Mammary epithelial cell (primary cell): ENCODE data around the gene RELN.

Experiments used
- CTCF ChIP-seq, 2 donors: IDR thresholded peaks in 1 of 2; conservative IDR thresholded peaks in 1 of 2; 2 replicates each; pipeline ENCODE4 v1.5.1; 2011 to 2012; ENCODE audit warnings: inconsistent platforms in 2 of 2, low read length in 2 of 2, mild to moderate bottlenecking in 2 of 2, control low read depth in 1 of 2, low read depth in 1 of 2; ENCODE audit not compliant: insufficient read depth in 1 of 2; ENCODE audit errors: extremely low read depth in 1 of 2
- EZH2 ChIP-seq: IDR thresholded peaks from 2 replicates; pipeline ENCODE4 v1.6.1; 2012; ENCODE audit warnings: low read length, inconsistent platforms, borderline replicate concordance

- TF ChIP-seq CTCF (conservative IDR thresholded peaks at IDR 0.05 in 1 of 2, IDR thresholded peaks at IDR 0.05 in 1 of 2; ENCODE audit: extremely low read depth in 1 of 2, insufficient read depth in 1 of 2, low read depth in 1 of 2, low read length in 2 of 2): no peak
- TF ChIP-seq EZH2: no peak
Observed at GRCh38 chr7:103932389-103932788, 57.1 kb downstream of the RELN start.
